ENCODE results near the gene PLCB1. TPM values are rescaled to one million over a fixed set of nuclear protein-coding genes. Genes with fewer than 3 reads are reported as not detected.

Gene PLCB1
- polyA plus RNA-seq, 1 donor (not counting 4 experiments of a cell fraction or from before 2014, with no cell fraction given), result 0.37 TPM

- no peak overlapping the region for H2AFZ ChIP-seq (ENCODE audit: control insufficient read depth, low read length)
- no peaks in the 10 kb centered on the region for H3K4me1 ChIP-seq (ENCODE audit: control insufficient read depth, extremely low read depth, insufficient read depth, low read length)
- FAIRE-seq, result no peak
- no peak overlapping the region for H3K9ac ChIP-seq (ENCODE audit: control insufficient read depth, extremely low read depth, insufficient read depth, low read length)
- H3K9me1 ChIP-seq (ENCODE audit: control insufficient read depth, extremely low read depth, insufficient read depth, low read length), result no peaks in the 10 kb centered on the region
- H3K27me3 ChIP-seq (ENCODE audit: control insufficient read depth, extremely low read depth, insufficient read depth, low read length), result no peaks in the 10 kb centered on the region
- H4K20me1 ChIP-seq (ENCODE audit: control insufficient read depth, extremely low read depth, insufficient read depth, low read length), result no peaks in the 10 kb centered on the region
- H3K4me3 ChIP-seq (ENCODE audit: control insufficient read depth in 2 of 3, extremely low read depth in 1 of 3, insufficient read depth in 2 of 3, low read depth in 1 of 3, low read length in 3 of 3), result no peak overlapping the region
- H3K79me2 ChIP-seq (ENCODE audit: control insufficient read depth, insufficient read depth, low read length), result no peaks in the 10 kb centered on the region
- TF ChIP-seq CTCF (optimal IDR thresholded peaks at IDR 0.05 in 1 of 3, IDR thresholded peaks at IDR 0.05 in 1 of 3, conservative IDR thresholded peaks at IDR 0.05 in 1 of 3; ENCODE audit: extremely low read depth in 1 of 3, insufficient read depth in 2 of 3, low read length in 3 of 3), result no peak
- no peak for TF ChIP-seq EZH2 (IDR thresholded peaks at IDR 0.05; ENCODE audit: low read length)
- H3K4me2 ChIP-seq (ENCODE audit: control insufficient read depth, extremely low read depth, insufficient read depth, low read depth, low read length), result no peak overlapping the region
- H3K36me3 ChIP-seq (ENCODE audit: control insufficient read depth in 2 of 2, extremely low read depth in 1 of 2, insufficient read depth in 2 of 2, low read length in 2 of 2), result no peaks in the 10 kb centered on the region
- dilution Hi-C loops (cut with MboI; ENCODE audit: extremely low pct_ligation_motif_present, low sequenced_read_pairs), result no loop called here
- no peak for DNase-seq (ENCODE audit: low read depth, low spot score)
- H3K9me3 ChIP-seq (ENCODE audit: control insufficient read depth, low read depth, low read length), result no peaks in the 10 kb centered on the region
- H3K27ac ChIP-seq (ENCODE audit: control insufficient read depth, insufficient read depth, low read length), result no peak overlapping the region
Measured at GRCh38 chr20:8231038-8231437, 99.0 kb downstream of the PLCB1 start.

GRCh38 chr20:8232332-8232731 is 100.3 kb downstream of the PLCB1 start:
- H3K27ac ChIP-seq (ENCODE audit: control insufficient read depth, insufficient read depth, low read length), result no peak overlapping the region
- dilution Hi-C loops (cut with MboI; ENCODE audit: extremely low pct_ligation_motif_present, low sequenced_read_pairs), result no loop called here
- H3K9me3 ChIP-seq (ENCODE audit: control insufficient read depth, low read depth, low read length), result no peaks in the 10 kb centered on the region
- H3K79me2 ChIP-seq (ENCODE audit: control insufficient read depth, insufficient read depth, low read length), result no peaks in the 10 kb centered on the region
- no peaks in the 10 kb centered on the region for H3K9me1 ChIP-seq (ENCODE audit: control insufficient read depth, extremely low read depth, insufficient read depth, low read length)
- H3K27me3 ChIP-seq (ENCODE audit: control insufficient read depth, extremely low read depth, insufficient read depth, low read length), result no peaks in the 10 kb centered on the region
- H3K9ac ChIP-seq (ENCODE audit: control insufficient read depth, extremely low read depth, insufficient read depth, low read length), result no peak overlapping the region
- H3K4me1 ChIP-seq (ENCODE audit: control insufficient read depth, extremely low read depth, insufficient read depth, low read length), result no peaks in the 10 kb centered on the region
- H2AFZ ChIP-seq (ENCODE audit: control insufficient read depth, low read length), result no peak overlapping the region
- H3K36me3 ChIP-seq (ENCODE audit: control insufficient read depth in 2 of 2, extremely low read depth in 1 of 2, insufficient read depth in 2 of 2, low read length in 2 of 2), result no peaks in the 10 kb centered on the region
- no peak for DNase-seq (ENCODE audit: low read depth, low spot score)
- TF ChIP-seq CTCF (optimal IDR thresholded peaks at IDR 0.05 in 1 of 3, IDR thresholded peaks at IDR 0.05 in 1 of 3, conservative IDR thresholded peaks at IDR 0.05 in 1 of 3; ENCODE audit: extremely low read depth in 1 of 3, insufficient read depth in 2 of 3, low read length in 3 of 3), result no peak
- no peak for TF ChIP-seq EZH2 (IDR thresholded peaks at IDR 0.05; ENCODE audit: low read length)
- H4K20me1 ChIP-seq (ENCODE audit: control insufficient read depth, extremely low read depth, insufficient read depth, low read length), result no peaks in the 10 kb centered on the region
- no peak overlapping the region for H3K4me3 ChIP-seq (ENCODE audit: control insufficient read depth in 2 of 3, extremely low read depth in 1 of 3, insufficient read depth in 2 of 3, low read depth in 1 of 3, low read length in 3 of 3)
- H3K4me2 ChIP-seq (ENCODE audit: control insufficient read depth, extremely low read depth, insufficient read depth, low read depth, low read length), result no peak overlapping the region
- no peak for FAIRE-seq

All from keratinocyte (primary cell).